HG02981 (cell line): ENCODE measurements around the gene ANKRD6.

Experiments
- ATAC-seq: cut with Tn5 transposase; IDR thresholded peaks from one replicate; pipeline ENCODE4 v1.9.1; 2021; ENCODE audit warnings: mild to moderate bottlenecking, moderate library complexity; ENCODE audit not compliant: unreplicated experiment

The ANKRD6 gene

DNA sequence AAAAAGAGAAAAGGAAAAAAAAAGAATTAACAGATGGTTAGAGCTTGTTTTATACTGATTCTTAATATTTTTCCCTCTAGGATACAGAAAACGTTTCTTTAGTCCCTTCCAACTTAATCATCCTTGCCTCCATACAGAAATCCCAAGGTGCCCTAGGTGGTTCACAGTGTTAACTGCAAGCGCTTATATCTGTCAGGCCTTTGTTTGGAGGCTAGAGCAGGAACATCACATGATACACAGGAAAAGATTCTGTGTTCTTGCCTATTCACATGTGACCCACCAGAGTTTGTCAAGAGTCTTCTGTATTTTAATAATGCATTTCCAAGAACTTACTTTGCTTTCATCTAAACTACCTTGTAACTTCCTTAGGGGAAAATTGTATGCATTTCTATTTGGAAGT, 31.3 kb downstream of the ANKRD6 start:
- no peak for ATAC-seq

- ATAC-seq, result no peak
Measured at GRCh38 chr6:89467437-89467836, 34.5 kb downstream of the ANKRD6 start.

DNA sequence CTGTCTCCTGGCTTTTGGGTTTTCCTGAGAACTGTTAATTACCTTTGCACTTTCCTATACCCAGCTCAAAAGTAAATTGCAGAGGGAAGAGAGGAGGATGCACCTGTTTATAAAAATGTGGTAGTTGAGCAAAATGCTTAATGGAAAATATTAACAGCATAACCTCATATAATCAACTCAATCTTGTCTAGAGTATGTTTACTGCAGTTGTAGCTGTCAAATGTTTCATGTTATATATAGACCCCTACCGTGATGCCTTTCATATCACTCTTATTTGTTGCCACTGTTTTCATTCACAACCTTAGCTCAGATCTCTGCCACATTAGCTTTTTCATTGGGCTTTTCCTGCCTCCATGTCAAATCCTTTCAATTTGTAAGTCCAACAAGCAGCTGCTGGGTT, 36.0 kb downstream of the ANKRD6 start:
- no peak for ATAC-seq

DNA sequence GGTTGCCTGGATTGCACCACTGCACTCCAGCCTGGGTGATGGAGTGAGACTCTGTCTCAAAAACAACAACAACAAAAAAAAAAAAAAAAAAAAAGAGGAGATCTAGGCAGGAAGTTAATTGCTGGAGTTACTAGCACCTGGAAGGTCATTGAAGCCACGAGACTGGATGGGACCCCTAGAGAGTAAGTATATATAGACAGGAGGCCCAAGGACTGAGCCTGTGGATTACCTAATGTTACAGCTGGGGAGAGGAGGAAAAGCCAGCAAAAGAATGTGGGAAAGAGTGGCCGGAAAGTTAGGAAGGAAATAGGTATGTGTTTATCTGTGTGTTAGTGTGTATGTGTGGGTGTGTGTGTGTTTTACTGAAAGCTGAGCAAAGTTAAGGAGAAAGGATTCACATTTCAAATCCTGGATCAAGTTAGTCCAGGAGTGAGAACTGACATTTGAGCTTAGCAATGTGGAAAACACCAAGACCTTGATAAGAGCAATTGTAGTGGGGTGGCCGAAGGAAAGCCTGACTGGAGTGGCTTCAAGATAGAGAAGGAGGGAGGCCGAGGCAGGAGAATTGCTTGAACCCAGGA, 38.4 kb downstream of the ANKRD6 start:
- no peak for ATAC-seq

DNA sequence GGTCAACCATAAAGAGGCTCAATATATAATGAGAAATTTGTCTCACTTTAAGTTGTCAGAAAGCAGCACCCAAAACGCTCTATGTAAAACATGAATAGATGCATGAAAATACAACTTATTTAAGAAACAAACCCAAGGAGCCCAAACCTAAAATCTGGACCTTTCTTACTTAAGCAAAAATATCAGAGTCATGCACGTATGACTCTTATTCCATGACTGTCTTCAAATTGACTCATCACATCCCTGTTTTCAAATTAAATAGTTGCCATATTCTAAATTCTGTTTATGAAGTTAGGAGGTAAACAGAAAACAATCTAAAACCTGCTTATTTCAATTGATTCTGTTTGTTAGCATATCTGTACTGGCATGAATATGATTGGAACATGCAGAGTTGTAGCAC, 42.1 kb downstream of the ANKRD6 start:
- ATAC-seq, result no peak

DNA sequence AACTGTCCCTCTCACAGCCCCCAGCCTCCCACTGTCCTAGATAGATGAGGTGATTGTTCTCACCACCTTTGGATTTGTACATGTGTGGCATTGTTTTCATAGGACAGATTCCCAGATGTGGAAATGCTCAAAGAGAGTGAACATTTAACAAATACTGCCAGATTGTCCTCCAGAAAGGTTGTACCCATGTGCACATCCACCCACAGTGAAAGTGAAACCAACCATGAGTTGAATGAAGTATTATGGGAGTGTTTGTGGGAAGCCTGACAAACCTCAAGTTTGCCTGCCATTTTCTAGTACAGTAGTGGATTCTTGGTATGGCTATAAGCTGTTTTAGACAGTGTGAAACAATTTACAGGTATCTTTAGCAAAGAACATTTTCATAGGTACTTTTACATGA, 42.7 kb downstream of the ANKRD6 start:
- no peak for ATAC-seq

DNA sequence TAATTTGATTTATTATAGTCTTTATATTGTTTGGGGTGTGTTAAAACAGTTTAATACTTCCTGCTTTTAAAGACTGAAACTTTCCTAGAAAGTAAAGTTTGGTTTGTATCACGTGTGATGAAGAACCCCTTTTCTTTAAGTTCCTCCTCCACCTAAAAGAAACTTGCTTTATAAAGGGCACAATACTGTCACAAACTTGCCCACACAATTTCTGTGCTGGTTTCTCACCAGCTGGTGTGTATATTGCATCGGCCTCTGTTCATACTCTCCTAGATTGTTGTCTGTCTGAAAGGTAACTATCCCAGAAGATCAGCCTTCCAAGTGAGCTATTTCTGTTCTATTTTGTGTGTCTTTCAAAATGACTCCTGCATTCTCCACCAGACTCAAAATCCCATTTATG, 46.9 kb downstream of the ANKRD6 start:
- ATAC-seq, result no peak

- ATAC-seq, result no peak
Measured at GRCh38 chr6:89481695-89482094, 48.7 kb downstream of the ANKRD6 start.

DNA sequence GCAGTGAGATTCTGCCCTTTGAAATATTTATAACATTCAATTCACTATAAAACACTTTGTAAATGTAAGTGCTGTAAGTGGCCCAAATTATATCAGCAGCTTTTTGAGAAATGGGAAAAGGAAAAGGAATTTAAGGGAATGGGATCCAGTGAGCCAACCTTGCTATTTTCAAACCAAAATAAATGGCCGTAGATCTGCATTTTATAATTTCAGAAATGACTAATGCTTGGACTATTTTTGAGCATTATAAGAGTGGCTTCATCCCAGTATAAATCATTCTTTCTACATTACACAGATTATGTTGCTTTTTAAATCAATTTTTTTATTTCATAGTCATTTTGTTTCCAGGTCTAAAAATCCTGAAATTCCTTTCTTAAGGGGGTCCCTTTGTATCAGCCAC, 49.2 kb downstream of the ANKRD6 start:
- ATAC-seq, result no peak

GRCh38 chr6:89483111-89483720, 50.3 kb downstream of the ANKRD6 start:
- no peak for ATAC-seq

DNA sequence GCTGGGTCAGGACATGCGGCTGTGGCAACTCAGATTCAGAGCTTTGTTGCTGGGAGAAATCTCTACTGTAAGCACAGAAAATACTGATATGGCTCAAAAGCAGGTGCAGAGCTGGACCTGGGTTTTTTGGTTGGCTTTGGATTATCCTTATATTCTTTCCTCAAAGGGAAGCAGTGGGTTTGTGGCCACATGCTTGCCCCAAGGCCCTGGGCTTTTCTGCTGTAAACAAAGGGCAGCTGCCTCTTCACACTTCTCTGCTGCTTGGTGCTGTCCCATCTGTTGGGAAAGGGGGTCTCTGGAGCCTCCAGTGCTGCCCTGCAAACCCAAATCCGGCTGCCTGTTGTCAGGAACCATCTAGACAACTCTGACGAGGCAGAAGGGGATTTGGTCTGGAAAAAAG, 52.4 kb downstream of the ANKRD6 start:
- ATAC-seq, result no peak

DNA sequence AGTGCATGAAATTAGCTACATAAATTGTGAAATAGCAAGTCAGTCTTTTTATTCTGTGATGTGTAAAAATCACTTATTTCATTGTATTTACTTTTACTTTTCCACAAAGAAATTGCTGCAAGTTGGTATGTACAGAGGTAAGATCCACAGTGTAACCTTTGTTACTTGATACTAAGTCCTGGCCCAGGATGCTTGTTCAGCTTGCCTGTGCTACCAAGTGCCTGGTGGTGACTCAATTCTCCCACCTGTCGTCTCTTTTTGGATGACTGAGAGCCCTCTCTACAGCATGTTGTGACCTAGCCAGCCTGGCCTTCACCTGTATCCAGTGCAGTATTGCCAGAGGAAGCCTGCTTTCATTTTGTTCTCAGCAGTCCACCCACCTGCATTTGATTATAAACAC, 54.9 kb downstream of the ANKRD6 start:
- ATAC-seq, result no peak

DNA sequence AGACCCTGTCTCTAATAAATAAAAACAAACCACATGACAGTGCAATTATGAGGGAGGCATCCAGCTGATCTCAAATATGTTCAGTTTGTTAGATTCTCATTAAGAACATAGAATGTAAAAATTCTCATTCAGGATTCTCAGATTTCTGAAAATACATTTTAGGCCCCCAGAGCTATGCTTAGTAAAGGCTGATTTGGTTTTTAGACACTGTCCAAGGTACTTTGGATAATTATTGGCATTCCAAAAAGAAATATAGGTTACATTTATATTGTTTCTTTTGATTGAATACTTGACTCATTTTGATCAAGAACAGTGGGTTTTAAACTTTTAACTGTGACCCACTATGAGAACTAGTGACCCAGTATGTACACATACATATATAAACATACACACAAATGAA, 55.5 kb downstream of the ANKRD6 start:
- no peak for ATAC-seq

DNA sequence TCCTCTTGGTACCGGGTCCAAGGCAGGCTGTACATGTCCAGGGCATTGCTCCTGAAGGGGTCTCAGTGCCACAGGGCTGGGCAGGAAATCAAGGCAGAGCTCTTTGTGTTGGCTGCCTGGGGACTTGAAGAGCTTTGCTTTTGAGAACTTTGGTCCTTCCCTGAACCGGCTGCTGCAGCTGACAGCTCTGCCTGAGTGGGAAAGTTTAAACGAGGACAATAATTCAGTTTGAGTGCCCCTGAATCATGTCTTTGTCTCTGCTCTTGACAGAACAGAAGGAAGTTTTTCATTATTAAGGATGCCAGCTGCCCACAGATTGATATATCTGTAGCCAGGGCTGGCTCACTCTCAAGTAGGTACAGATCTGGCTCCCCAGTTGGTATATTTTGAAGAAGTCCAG, 56.1 kb downstream of the ANKRD6 start:
- ATAC-seq, result no peak

DNA sequence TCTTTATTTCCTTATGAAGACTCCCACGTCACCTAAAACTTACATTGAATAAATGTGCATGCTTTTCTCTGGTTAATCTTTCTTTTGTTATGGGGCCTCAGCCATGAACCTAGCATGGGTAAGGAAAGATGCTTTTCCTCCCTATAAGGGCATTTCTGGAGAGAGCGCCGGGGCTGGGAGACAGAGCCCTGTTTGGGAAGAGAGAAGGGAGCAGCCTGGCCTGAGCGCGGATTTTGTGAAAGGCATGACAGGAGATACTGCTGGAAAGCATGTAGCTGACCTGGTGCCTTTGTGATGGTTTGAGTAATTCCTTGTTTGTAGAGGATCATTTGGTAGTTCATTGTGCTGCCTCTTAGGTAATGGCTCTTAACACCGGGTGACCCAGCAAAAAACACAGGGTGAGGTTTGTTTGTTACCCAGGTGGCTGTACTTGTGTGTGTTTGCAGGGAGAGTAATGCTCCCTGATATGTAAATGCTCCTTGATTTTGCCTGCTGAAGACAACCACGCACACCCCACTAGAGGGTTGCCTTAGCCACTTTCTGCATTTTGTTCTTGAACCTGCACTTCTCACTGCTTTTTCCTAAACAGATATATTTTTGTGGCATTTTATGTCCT, 59.2 kb downstream of the ANKRD6 start:
- no peak for ATAC-seq

GRCh38 chr6:89494131-89494793, 61.3 kb downstream of the ANKRD6 start:
- ATAC-seq, result no peak

GRCh38 chr6:89495961-89496535, 63.1 kb downstream of the ANKRD6 start:
- no peak for ATAC-seq

DNA sequence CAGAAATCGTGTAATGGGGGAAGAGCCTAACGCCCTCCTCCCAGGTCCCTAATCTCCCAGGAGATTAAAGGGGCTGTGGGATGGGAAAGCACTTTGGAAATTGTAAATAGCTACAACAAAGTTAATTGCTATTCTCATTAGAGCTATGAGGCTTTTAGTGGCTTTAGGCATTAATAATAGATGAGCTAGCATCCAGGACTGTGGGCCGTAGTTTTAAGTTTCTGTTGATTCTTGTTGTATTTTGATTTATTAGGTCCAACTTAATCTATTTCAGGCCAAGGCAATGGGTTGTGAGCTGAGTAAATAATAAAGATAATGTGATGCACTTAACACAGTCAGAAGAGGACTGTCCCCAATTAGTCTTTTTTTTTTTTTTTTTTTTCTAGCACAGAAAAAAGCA, 67.7 kb downstream of the ANKRD6 start:
- no peak for ATAC-seq

GRCh38 chr6:89501222-89501621, 68.3 kb downstream of the ANKRD6 start:
- ATAC-seq, result no peak

- ATAC-seq, result no peak
Measured at GRCh38 chr6:89501753-89502152, 68.8 kb downstream of the ANKRD6 start.

- ATAC-seq, result no peak
Measured at GRCh38 chr6:89503641-89504040, 70.7 kb downstream of the ANKRD6 start.

DNA sequence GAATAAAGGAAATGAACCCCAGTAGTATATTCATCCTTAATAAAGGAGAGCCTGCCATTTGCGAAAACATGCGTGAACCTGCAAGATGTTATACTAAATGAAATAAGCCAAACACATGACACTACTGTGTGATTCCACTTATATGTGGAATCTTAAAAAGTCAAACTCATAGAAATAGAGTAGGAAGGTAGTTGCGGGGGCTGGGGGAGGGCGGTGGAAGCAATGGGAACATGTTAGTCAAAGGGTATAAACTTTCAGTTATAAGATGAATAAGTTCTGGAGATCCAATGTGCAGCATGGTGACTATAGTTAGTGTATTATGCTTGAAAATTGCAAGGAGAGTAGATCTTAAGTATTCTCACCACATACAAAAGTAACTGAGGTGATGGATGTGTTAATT, 72.9 kb downstream of the ANKRD6 start:
- ATAC-seq, result no peak
